ENCODE data around the gene BTBD9.

- TF ChIP-seq CTCF (IDR thresholded peaks at IDR 0.05) (no peak), POLR2A (IDR thresholded peaks at IDR 0.05) (no peak)
Observed at GRCh38 chr6:38573801-38574395, 65.8 kb downstream of the BTBD9 start.
